HepG2 (cell line): ENCODE data around the gene FAIM2. TPM values are rescaled to one million over a fixed set of nuclear protein-coding genes. Genes with fewer than 3 reads are reported as not detected.

Experiments
- ATAC-seq: fragments of 200-7000 bp; cut with Tn5 transposase; 3 replicates; pipeline ENCODE4 v1.9.1; 2020; ENCODE audit warnings: mild to moderate bottlenecking, moderate library complexity
- BruUV-seq: library from RNA; stranded (reverse); fragments of 400-500 nt; replicated peaks from 2 replicates; lab custom pipeline; 2021; lab: Mats Ljungman, UMichigan
- CTCF ChIA-PET: fragments of 300-600 bp; formaldehyde crosslinking; extraction: SDS; loops from one replicate; lab custom pipeline; 2021; ENCODE audit warnings: low total read pairs, inconsistent platforms, low intra/inter-chr PET ratio; lab: Yijun Ruan, JAX
- POLR2A ChIA-PET: fragments of 350-600 bp; sonication (Branson Sonifier 250); formaldehyde crosslinking; loops from one replicate; lab custom pipeline; 2020; ENCODE audit warnings: antibody characterized with exemption, inconsistent platforms; lab: Yijun Ruan, JAX
- DNase-seq: peaks from one replicate; pipeline ENCODE4 v3.0.0-alpha.2; 2015; ENCODE audit warnings: low spot score
- FAIRE-seq: peaks from 3 replicates; lab custom pipeline; 2011; peaks lifted over from hg19 to GRCh38; lab: Jason Lieb, UNC
- H2AFZ ChIP-seq: one replicate; pipeline ENCODE4 v1.6.1; 2011; ENCODE audit warnings: low read length, inconsistent platforms
- H3K27ac ChIP-seq: fragments of 300-600 bp; 3 replicates; pipeline ENCODE4 v1.8.0; 2011; ENCODE audit warnings: mixed run types, mild to moderate bottlenecking, mixed read lengths, low read length, inconsistent platforms; ENCODE audit not compliant: insufficient read depth; ENCODE audit errors: extremely low read length
- H3K27me3 ChIP-seq, 2 experiments: fragments of 200-600 bp in 1 of 2; 2 replicates in 1 of 2; 3 replicates in 1 of 2; pipeline versions ENCODE4 v1.6.0 to v1.8.0; 2011; ENCODE audit warnings: low read length in 2 of 2, mild to moderate bottlenecking in 2 of 2, moderate library complexity in 2 of 2, inconsistent platforms in 1 of 2; ENCODE audit not compliant: insufficient read depth in 2 of 2, control insufficient read depth in 1 of 2
- H3K36me3 ChIP-seq, 2 experiments: fragments of 200-600 bp in 1 of 2; replicated peaks in 1 of 2; 2 replicates in 1 of 2; 3 replicates in 1 of 2; pipeline versions ENCODE4 v1.5.1 to v1.8.0; 2011; ENCODE audit warnings: low read length in 2 of 2, inconsistent platforms in 1 of 2; ENCODE audit not compliant: insufficient read depth in 2 of 2, control insufficient read depth in 1 of 2
- H3K4me1 ChIP-seq: 2 replicates; pipeline ENCODE4 v1.5.1; 2012; ENCODE audit warnings: low read length, inconsistent platforms; ENCODE audit not compliant: insufficient read depth
- H3K4me2 ChIP-seq: 2 replicates; pipeline ENCODE4 v1.6.0; 2011; ENCODE audit warnings: low read depth, low read length, inconsistent platforms
- H3K4me3 ChIP-seq, 3 experiments: fragments of 200-600 bp in 1 of 3; sonication (generic), shearing (Covaris generic) in 1 of 3; replicated peaks in 1 of 3; 2 replicates each; pipeline ENCODE4 v1.5.1; 2011 to 2016; ENCODE audit warnings: low read length in 3 of 3, inconsistent platforms in 2 of 3, low read depth in 2 of 3, mild to moderate bottlenecking in 2 of 3, control low read depth in 1 of 3, mixed read lengths in 1 of 3; ENCODE audit not compliant: insufficient read depth in 1 of 3
- H3K79me2 ChIP-seq: one replicate; pipeline ENCODE4 v1.6.1; 2011; ENCODE audit warnings: low read length, inconsistent platforms; ENCODE audit not compliant: insufficient read depth
- H3K9ac ChIP-seq: 2 replicates; pipeline ENCODE4 v1.6.0; 2011; ENCODE audit warnings: mild to moderate bottlenecking, low read depth, low read length, inconsistent platforms; ENCODE audit not compliant: insufficient read depth
- H3K9me3 ChIP-seq: 2 replicates; pipeline ENCODE4 v1.5.1; 2012; ENCODE audit warnings: mild to moderate bottlenecking, low read length
- H4K20me1 ChIP-seq: 2 replicates; pipeline ENCODE4 v1.6.0; 2011; ENCODE audit warnings: inconsistent platforms, mild to moderate bottlenecking, low read length, moderate library complexity; ENCODE audit not compliant: insufficient read depth
- BCL6 ChIP-seq: IDR thresholded peaks from 2 replicates; pipeline ENCODE4 v1.6.1; 2016; ENCODE audit warnings: missing genetic modification reagents, missing compliant biosample characterization
- DMAP1 ChIP-seq: IDR thresholded peaks from 2 replicates; pipeline ENCODE4 v1.6.1; 2016
- GTF2F1 ChIP-seq: fragments of 150-350 bp; IDR thresholded peaks from 2 replicates; pipeline ENCODE4 v1.6.1; 2014; ENCODE audit warnings: low read length
- SETDB1 ChIP-seq: sonication (generic); formaldehyde crosslinking; IDR thresholded peaks from 2 replicates; pipeline ENCODE4 v1.5.1; 2020; ENCODE audit warnings: missing genetic modification reagents, mild to moderate bottlenecking, borderline replicate concordance
- WGBS: methylation state at CpG from one replicate; pipeline ENCODE4 v1.1.6; 2017; ENCODE audit warnings: low lambda C conversion rate; 5-methylcytosine and 5-hydroxymethylcytosine counted together
- in situ Hi-C: cut with HindIII; loops from 2 replicates; pipeline ENCODE4 v1.10.0; 2017; ENCODE audit warnings: low pct_unique_long_range_greater_than_20kb; ENCODE audit not compliant: extremely low pct_ligation_motif_present
- intact Hi-C: fragments of 100-400 bp; cut with micrococcal nuclease; formaldehyde crosslinking; loops from one replicate; pipeline ENCODE4 v1.10.0; 2022; ENCODE audit not compliant: unreplicated experiment
- polyA plus RNA-seq, 8 experiments: library from polyadenylated mRNA; depleted of rRNA in 3 of 8; stranded (reverse) in 7 of 8; unstranded in 1 of 8; fragments of >200 nt; fragmentation: Illumina TruSeq in 4 of 8; extraction: Trizol in 4 of 8; gene quantifications; 2 replicates each; pipeline versions ENCODE4 v1.2.1 to v1.2.3, GENCODE V29; 2011 to 2016; ENCODE audit warnings: low read depth in 4 of 8, missing spikeins in 1 of 8, mixed read lengths in 1 of 8; ENCODE audit not compliant: insufficient read depth in 1 of 8
- total RNA-seq, 5 experiments: library from RNA; depleted of rRNA; stranded (reverse); fragments of >200 nt; fragmentation: Illumina TruSeq; extraction: Trizol; gene quantifications; 2 replicates each; pipeline ENCODE4 v1.2.3, GENCODE V29; 2016; ENCODE audit warnings: low read depth in 1 of 5
- TF ChIP-seq, protein P1 (sequence below): sonication (generic); formaldehyde crosslinking; IDR thresholded peaks from 2 replicates; pipeline ENCODE4 v1.5.1; 2020; ENCODE audit warnings: mild to moderate bottlenecking, missing genetic modification reagents, moderate library complexity
- TF ChIP-seq, protein P2 (sequence below): sonication (generic); formaldehyde crosslinking; IDR thresholded peaks from 2 replicates; pipeline ENCODE4 v1.8.1; 2023; ENCODE audit warnings: missing genetic modification reagents, mild to moderate bottlenecking, borderline replicate concordance

Gene FAIM2
- total and polyA plus RNA-seq, 2 of the 13 experiments (the other 11 are each of a cell fraction or from before 2014, with no cell fraction given), result not detected

DNA sequence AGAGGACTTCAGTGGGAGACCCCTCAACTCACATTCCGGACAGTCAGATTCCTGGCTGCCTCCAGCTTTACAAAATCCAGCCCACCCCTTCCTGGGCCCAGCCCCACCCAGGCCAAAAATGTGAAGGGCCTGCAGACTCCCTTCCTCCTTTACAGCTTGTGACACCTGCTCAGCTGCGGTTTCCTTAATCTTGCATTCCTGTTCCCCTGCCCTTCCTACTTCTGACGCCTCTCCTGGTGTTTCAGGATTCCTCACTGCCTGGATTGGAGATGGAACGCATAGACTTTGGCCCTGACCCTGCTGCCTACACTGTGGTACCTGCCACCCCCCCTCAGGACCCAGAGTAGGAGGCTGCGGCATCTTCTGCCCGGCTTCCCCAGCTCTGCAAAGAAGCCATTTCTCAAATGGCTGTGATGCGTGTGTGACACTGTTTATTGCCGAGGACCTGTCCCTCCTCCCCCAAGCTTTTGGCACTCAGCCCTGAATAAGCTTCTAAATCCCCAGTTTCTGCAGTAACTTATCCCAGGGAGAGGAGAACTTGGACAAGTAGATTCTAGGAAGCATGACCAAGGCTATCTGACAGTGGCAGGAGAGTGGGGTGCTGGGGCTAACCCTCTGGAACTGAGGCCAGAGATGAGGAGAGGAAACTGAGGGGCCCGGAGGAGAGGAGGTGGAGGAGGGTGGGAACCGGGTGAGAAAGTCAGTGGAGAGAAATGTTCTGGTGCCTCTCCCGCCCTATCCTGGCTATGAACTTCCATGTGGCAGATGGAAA is 35.9 kb downstream of the FAIM2 start:
- ChIA-PET POLR2A (interaction anchor here (1.0 kb wide), 1 partner anchor 21 kb away, joined by 3 read pairs; no protein-coding TSS in a partner anchor), CTCF (interaction anchor here (0.6 to 1.8 kb wide), 4 partner anchors 78 to 203 kb away, joined by 3 to 7 read pairs (median 4); no protein-coding TSS in a partner anchor)
- Histone ChIP-seq H3K36me3 (no peaks in the 10 kb centered on the region), H2AFZ (no peak overlapping the region), H3K4me1 (peaks cover 35% of the 10 kb centered on the region), H3K27me3 (peaks cover 2 to 48% of the 10 kb centered on the region in 2 experiments; a peak in 3 of 5 replicates), H3K9ac (no peak overlapping the region), H3K4me2 (no peak overlapping the region), H3K4me3 (no peak overlapping the region), H3K9me3 (no peaks in the 10 kb centered on the region), H3K79me2 (no peaks in the 10 kb centered on the region), H3K27ac (no peak overlapping the region), H4K20me1 (no peaks in the 10 kb centered on the region)
- no peak for FAIRE-seq
- no TSS peak for BruUV-seq
- WGBS, result 15% methylated on average over 10 of the region's 11 CpGs
- intact Hi-C loops, result loop anchor here (1.0 to 10.0 kb wide), 3 partner anchors 26 to 91 kb away; no protein-coding TSS in a partner anchor
- in situ Hi-C loops, result loop anchor here (5.0 to 10.0 kb wide), 2 partner anchors 75 to 187 kb away; partner anchors contain the start of gene ASIC1
- TF ChIP-seq BCL6 (CRISPR knock-in tag), result no peak
- DNase-seq, result no peak
- no peak for ATAC-seq

DNA sequence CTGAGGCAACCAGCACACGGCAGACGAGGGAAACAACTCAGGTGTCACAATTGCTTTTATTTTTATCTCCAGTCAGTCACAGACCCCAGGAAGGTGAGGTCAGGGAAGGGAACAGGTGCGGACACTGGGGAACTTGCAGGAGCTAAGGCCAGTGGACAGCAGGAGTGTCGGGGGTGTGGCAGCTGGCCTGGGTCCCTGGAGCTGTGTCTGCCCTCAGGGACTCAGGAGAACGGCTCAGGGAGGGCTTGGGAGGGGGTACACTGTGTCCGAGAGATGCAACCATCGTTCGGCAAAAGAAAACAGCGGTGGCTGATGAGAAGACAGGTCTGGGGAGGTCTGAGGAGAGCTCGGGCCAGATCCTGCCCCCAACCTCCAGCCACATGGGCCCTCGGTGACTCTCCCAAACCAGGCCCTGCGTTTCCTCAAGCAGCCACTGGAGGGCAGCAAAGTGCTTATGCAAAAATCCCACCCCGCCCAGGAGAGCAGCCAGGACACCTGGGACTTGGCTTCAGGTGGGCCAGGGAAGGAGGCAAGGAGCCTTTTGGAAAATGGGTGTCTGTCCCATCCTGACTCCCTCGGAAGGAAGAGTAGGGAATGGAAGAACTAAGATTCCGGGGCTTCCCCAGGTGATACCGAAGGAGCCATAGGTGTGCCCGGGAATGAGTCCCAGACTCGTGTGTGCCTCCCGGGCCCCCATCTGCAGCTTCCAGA is 36.7 kb downstream of the FAIM2 start:
- Histone ChIP-seq H3K27ac (no peak overlapping the region), H3K4me1 (peaks cover 37% of the 10 kb centered on the region), H3K9ac (no peak overlapping the region), H4K20me1 (no peaks in the 10 kb centered on the region), H3K4me3 (peak overlapping the region in 1 of 3 experiments; percentile 44; a peak in 1 of 6 replicates), H3K9me3 (no peaks in the 10 kb centered on the region), H3K4me2 (peak overlapping the region; percentile 58), H2AFZ (no peak overlapping the region), H3K27me3 (peaks cover 2 to 43% of the 10 kb centered on the region in 2 experiments; a peak in 3 of 5 replicates), H3K79me2 (no peaks in the 10 kb centered on the region), H3K36me3 (no peaks in the 10 kb centered on the region)
- FAIRE-seq (no peak), ATAC-seq (peak; percentile 86), DNase-seq (peak; percentile 43)
- in situ Hi-C loops, result loop anchor here (5.0 to 10.0 kb wide), 2 partner anchors 75 to 188 kb away; partner anchors contain the start of gene ASIC1
- intact Hi-C loops, result loop anchor here (1.0 to 10.0 kb wide), 2 partner anchors 78 to 91 kb away; no protein-coding TSS in a partner anchor
- ChIA-PET CTCF (interaction anchor here (0.6 to 1.8 kb wide), 4 partner anchors 79 to 204 kb away, joined by 3 to 7 read pairs (median 4); no protein-coding TSS in a partner anchor), POLR2A (interaction anchor here (1.0 kb wide), 1 partner anchor 21 kb away, joined by 3 read pairs; no protein-coding TSS in a partner anchor)
- 22% methylated on average over 11 of the region's 19 CpGs for WGBS
- BruUV-seq, result no TSS peak
- TF ChIP-seq GTF2F1 (no peak), SETDB1 (CRISPR knock-in tag) (no peak), DMAP1 (no peak)
- TF ChIP-seq, protein P1, sequence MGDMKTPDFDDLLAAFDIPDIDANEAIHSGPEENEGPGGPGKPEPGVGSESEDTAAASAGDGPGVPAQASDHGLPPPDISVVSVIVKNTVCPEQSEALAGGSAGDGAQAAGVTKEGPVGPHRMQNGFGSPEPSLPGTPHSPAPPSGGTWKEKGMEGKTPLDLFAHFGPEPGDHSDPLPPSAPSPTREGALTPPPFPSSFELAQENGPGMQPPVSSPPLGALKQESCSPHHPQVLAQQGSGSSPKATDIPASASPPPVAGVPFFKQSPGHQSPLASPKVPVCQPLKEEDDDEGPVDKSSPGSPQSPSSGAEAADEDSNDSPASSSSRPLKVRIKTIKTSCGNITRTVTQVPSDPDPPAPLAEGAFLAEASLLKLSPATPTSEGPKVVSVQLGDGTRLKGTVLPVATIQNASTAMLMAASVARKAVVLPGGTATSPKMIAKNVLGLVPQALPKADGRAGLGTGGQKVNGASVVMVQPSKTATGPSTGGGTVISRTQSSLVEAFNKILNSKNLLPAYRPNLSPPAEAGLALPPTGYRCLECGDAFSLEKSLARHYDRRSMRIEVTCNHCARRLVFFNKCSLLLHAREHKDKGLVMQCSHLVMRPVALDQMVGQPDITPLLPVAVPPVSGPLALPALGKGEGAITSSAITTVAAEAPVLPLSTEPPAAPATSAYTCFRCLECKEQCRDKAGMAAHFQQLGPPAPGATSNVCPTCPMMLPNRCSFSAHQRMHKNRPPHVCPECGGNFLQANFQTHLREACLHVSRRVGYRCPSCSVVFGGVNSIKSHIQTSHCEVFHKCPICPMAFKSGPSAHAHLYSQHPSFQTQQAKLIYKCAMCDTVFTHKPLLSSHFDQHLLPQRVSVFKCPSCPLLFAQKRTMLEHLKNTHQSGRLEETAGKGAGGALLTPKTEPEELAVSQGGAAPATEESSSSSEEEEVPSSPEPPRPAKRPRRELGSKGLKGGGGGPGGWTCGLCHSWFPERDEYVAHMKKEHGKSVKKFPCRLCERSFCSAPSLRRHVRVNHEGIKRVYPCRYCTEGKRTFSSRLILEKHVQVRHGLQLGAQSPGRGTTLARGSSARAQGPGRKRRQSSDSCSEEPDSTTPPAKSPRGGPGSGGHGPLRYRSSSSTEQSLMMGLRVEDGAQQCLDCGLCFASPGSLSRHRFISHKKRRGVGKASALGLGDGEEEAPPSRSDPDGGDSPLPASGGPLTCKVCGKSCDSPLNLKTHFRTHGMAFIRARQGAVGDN (CRISPR knock-in tag), result peak; percentile 42; the same call in 1 of the 2 replicates
- TF ChIP-seq, protein P2, sequence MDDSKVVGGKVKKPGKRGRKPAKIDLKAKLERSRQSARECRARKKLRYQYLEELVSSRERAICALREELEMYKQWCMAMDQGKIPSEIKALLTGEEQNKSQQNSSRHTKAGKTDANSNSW (CRISPR knock-in tag), result no peak
